ENCODE measurements around the gene THRB. TPM values are rescaled to one million over a fixed set of nuclear protein-coding genes. Genes with fewer than 3 reads are reported as not detected.

Gene THRB
- total RNA-seq, 1 donor = 0.94 TPM

GRCh38 chr3:24287755-24288450, 206.7 kb downstream of the THRB start:
- Histone ChIP-seq H3K27me3 (ENCODE audit: insufficient read depth, low read length) (no peaks in the 10 kb centered on the region), H3K9me3 (ENCODE audit: low read depth, low read length) (no peaks in the 10 kb centered on the region), H3K4me1 (ENCODE audit: insufficient read depth, low read length) (no peaks in the 10 kb centered on the region), H3K4me3 (ENCODE audit: low read length) (no peak overlapping the region)

- H3K27me3 ChIP-seq (ENCODE audit: insufficient read depth, low read length) = no peaks in the 10 kb centered on the region
- H3K4me3 ChIP-seq (ENCODE audit: low read length) = no peak overlapping the region
- H3K4me1 ChIP-seq (ENCODE audit: insufficient read depth, low read length) = no peaks in the 10 kb centered on the region
- no peaks in the 10 kb centered on the region for H3K9me3 ChIP-seq (ENCODE audit: low read depth, low read length)
These were observed 208.2 kb downstream of the THRB start for GRCh38 chr3:24286405-24286804.

GRCh38 chr3:24278543-24278942, 216.1 kb downstream of the THRB start:
- Histone ChIP-seq H3K27me3 (ENCODE audit: insufficient read depth, low read length) (no peaks in the 10 kb centered on the region), H3K4me1 (ENCODE audit: insufficient read depth, low read length) (no peaks in the 10 kb centered on the region), H3K4me3 (ENCODE audit: low read length) (no peak overlapping the region), H3K9me3 (ENCODE audit: low read depth, low read length) (no peaks in the 10 kb centered on the region)

GRCh38 chr3:24273491-24273890, 221.2 kb downstream of the THRB start:
- Histone ChIP-seq H3K4me3 (ENCODE audit: low read length) (no peak overlapping the region), H3K9me3 (ENCODE audit: low read depth, low read length) (no peaks in the 10 kb centered on the region), H3K27me3 (ENCODE audit: insufficient read depth, low read length) (no peaks in the 10 kb centered on the region), H3K4me1 (ENCODE audit: insufficient read depth, low read length) (no peaks in the 10 kb centered on the region)

- no peaks in the 10 kb centered on the region for H3K4me1 ChIP-seq (ENCODE audit: insufficient read depth, low read length)
- H3K9me3 ChIP-seq (ENCODE audit: low read depth, low read length) = no peaks in the 10 kb centered on the region
- H3K4me3 ChIP-seq (ENCODE audit: low read length) = no peak overlapping the region
- H3K27me3 ChIP-seq (ENCODE audit: insufficient read depth, low read length) = no peaks in the 10 kb centered on the region
These were observed 221.8 kb downstream of the THRB start for GRCh38 chr3:24272875-24273274.

- no peaks in the 10 kb centered on the region for H3K4me1 ChIP-seq (ENCODE audit: insufficient read depth, low read length)
- no peak overlapping the region for H3K4me3 ChIP-seq (ENCODE audit: low read length)
- no peaks in the 10 kb centered on the region for H3K9me3 ChIP-seq (ENCODE audit: low read depth, low read length)
- no peaks in the 10 kb centered on the region for H3K27me3 ChIP-seq (ENCODE audit: insufficient read depth, low read length)
These were observed 222.2 kb downstream of the THRB start for GRCh38 chr3:24272408-24272807.

- Histone ChIP-seq H3K4me1 (ENCODE audit: insufficient read depth, low read length) (no peaks in the 10 kb centered on the region), H3K4me3 (ENCODE audit: low read length) (no peak overlapping the region), H3K27me3 (ENCODE audit: insufficient read depth, low read length) (no peaks in the 10 kb centered on the region), H3K9me3 (ENCODE audit: low read depth, low read length) (no peaks in the 10 kb centered on the region)
These were observed 223.4 kb downstream of the THRB start for GRCh38 chr3:24271228-24271627.

GRCh38 chr3:24270744-24271143, 223.9 kb downstream of the THRB start:
- Histone ChIP-seq H3K27me3 (ENCODE audit: insufficient read depth, low read length) (no peaks in the 10 kb centered on the region), H3K4me1 (ENCODE audit: insufficient read depth, low read length) (no peaks in the 10 kb centered on the region), H3K9me3 (ENCODE audit: low read depth, low read length) (no peaks in the 10 kb centered on the region), H3K4me3 (ENCODE audit: low read length) (no peak overlapping the region)

- Histone ChIP-seq H3K4me1 (ENCODE audit: insufficient read depth, low read length) (no peaks in the 10 kb centered on the region), H3K9me3 (ENCODE audit: low read depth, low read length) (no peaks in the 10 kb centered on the region), H3K27me3 (ENCODE audit: insufficient read depth, low read length) (no peaks in the 10 kb centered on the region), H3K4me3 (ENCODE audit: low read length) (no peak overlapping the region)
These were observed 224.4 kb downstream of the THRB start for GRCh38 chr3:24270204-24270691.

GRCh38 chr3:24264748-24265158, 229.9 kb downstream of the THRB start:
- Histone ChIP-seq H3K4me3 (ENCODE audit: low read length) (no peak overlapping the region), H3K4me1 (ENCODE audit: insufficient read depth, low read length) (no peaks in the 10 kb centered on the region), H3K27me3 (ENCODE audit: insufficient read depth, low read length) (no peaks in the 10 kb centered on the region), H3K9me3 (ENCODE audit: low read depth, low read length) (no peaks in the 10 kb centered on the region)

GRCh38 chr3:24264011-24264410, 230.6 kb downstream of the THRB start:
- Histone ChIP-seq H3K27me3 (ENCODE audit: insufficient read depth, low read length) (no peaks in the 10 kb centered on the region), H3K9me3 (ENCODE audit: low read depth, low read length) (no peaks in the 10 kb centered on the region), H3K4me3 (ENCODE audit: low read length) (no peak overlapping the region), H3K4me1 (ENCODE audit: insufficient read depth, low read length) (no peaks in the 10 kb centered on the region)

GRCh38 chr3:24263069-24263668, 231.5 kb downstream of the THRB start:
- H3K27me3 ChIP-seq (ENCODE audit: insufficient read depth, low read length) = no peaks in the 10 kb centered on the region
- H3K9me3 ChIP-seq (ENCODE audit: low read depth, low read length) = no peaks in the 10 kb centered on the region
- H3K4me1 ChIP-seq (ENCODE audit: insufficient read depth, low read length) = no peaks in the 10 kb centered on the region
- H3K4me3 ChIP-seq (ENCODE audit: low read length) = no peak overlapping the region

- Histone ChIP-seq H3K4me1 (ENCODE audit: insufficient read depth, low read length) (no peaks in the 10 kb centered on the region), H3K9me3 (ENCODE audit: low read depth, low read length) (no peaks in the 10 kb centered on the region), H3K4me3 (ENCODE audit: low read length) (no peak overlapping the region), H3K27me3 (ENCODE audit: insufficient read depth, low read length) (no peaks in the 10 kb centered on the region)
These were observed 233.1 kb downstream of the THRB start for GRCh38 chr3:24261521-24261920.

GRCh38 chr3:24259901-24260512, 234.6 kb downstream of the THRB start:
- no peak overlapping the region for H3K4me3 ChIP-seq (ENCODE audit: low read length)
- no peaks in the 10 kb centered on the region for H3K27me3 ChIP-seq (ENCODE audit: insufficient read depth, low read length)
- no peaks in the 10 kb centered on the region for H3K4me1 ChIP-seq (ENCODE audit: insufficient read depth, low read length)
- H3K9me3 ChIP-seq (ENCODE audit: low read depth, low read length) = no peaks in the 10 kb centered on the region

GRCh38 chr3:24258727-24259600, 235.7 kb downstream of the THRB start:
- no peaks in the 10 kb centered on the region for H3K4me1 ChIP-seq (ENCODE audit: insufficient read depth, low read length)
- H3K27me3 ChIP-seq (ENCODE audit: insufficient read depth, low read length) = no peaks in the 10 kb centered on the region
- H3K9me3 ChIP-seq (ENCODE audit: low read depth, low read length) = no peaks in the 10 kb centered on the region
- H3K4me3 ChIP-seq (ENCODE audit: low read length) = no peak overlapping the region
